ENCODE data around the gene DBT.

Gene DBT

GRCh38 chr1:100184536-100184935 lies 65.1 kb downstream of the DBT start:
- DNase-seq = no peak

GRCh38 chr1:100183370-100183769 lies 66.3 kb downstream of the DBT start:
- no peak for DNase-seq

GRCh38 chr1:100178091-100178490 lies 71.5 kb downstream of the DBT start, which contains the start of gene LRRC39:
Gene LRRC39 (minus strand): TSS chr1:100178256. CDS start chr1:100168516, 9,740 bp downstream.
- no peak for DNase-seq

- no peak for DNase-seq
Observed at GRCh38 chr1:100177295-100178041, 72.2 kb downstream of the DBT start.

GRCh38 chr1:100168051-100168450 lies 81.6 kb downstream of the DBT start:
- no peak for DNase-seq

GRCh38 chr1:100164702-100165101 lies 84.9 kb downstream of the DBT start:
- DNase-seq = no peak

- DNase-seq = no peak
Observed at GRCh38 chr1:100164216-100164615, 85.4 kb downstream of the DBT start.

GRCh38 chr1:100162881-100163280 lies 86.8 kb downstream of the DBT start:
- no peak for DNase-seq

GRCh38 chr1:100152271-100152670 lies 97.4 kb downstream of the DBT start:
- DNase-seq = no peak

GRCh38 chr1:100151679-100152078 lies 98.0 kb downstream of the DBT start:
- no peak for DNase-seq

GRCh38 chr1:100147875-100148274 lies 101.8 kb downstream of the DBT start:
- no peak for DNase-seq

- no peak for DNase-seq
Observed at GRCh38 chr1:100146958-100147357, 102.7 kb downstream of the DBT start.

- no peak for DNase-seq
Observed at GRCh38 chr1:100145116-100145515, 104.5 kb downstream of the DBT start.

- DNase-seq = no peak
Observed at GRCh38 chr1:100142343-100142742, 107.3 kb downstream of the DBT start.

GRCh38 chr1:100141192-100141591 lies 108.4 kb downstream of the DBT start:
- DNase-seq = no peak

- DNase-seq = no peak
Observed at GRCh38 chr1:100137602-100138001, 112.0 kb downstream of the DBT start.

All from SIG-M5 (cell line).